HCT116 (cell line): ENCODE data around the gene DBN1. TPM values are rescaled to one million over a fixed set of nuclear protein-coding genes. Genes with fewer than 3 reads are reported as not detected.

Experiments
- ATAC-seq: fragments of 200-7000 bp; cut with Tn5 transposase; 2 replicates; pipeline ENCODE4 v1.9.1; 2020; ENCODE audit warnings: mild to moderate bottlenecking, moderate library complexity
- BruUV-seq: library from RNA; stranded (reverse); fragments of 400-500 nt; replicated peaks from 2 replicates; lab custom pipeline; 2021; lab: Mats Ljungman, UMichigan
- CTCF ChIA-PET: fragments of 300-600 bp; sonication (Branson Sonifier 250); formaldehyde crosslinking; loops from one replicate; lab custom pipeline; 2021; ENCODE audit warnings: antibody characterized with exemption; lab: Charles Lee
- POLR2A ChIA-PET: fragments of 300-600, 350-600 bp; sonication (Branson Sonifier 250); formaldehyde crosslinking; loops from one replicate; lab custom pipeline; 2021; ENCODE audit warnings: antibody characterized with exemption; lab: Charles Lee
- RAD21 ChIA-PET, 2 experiments: fragments of 300-600 bp; sonication (Branson Sonifier 250); formaldehyde crosslinking; loops; one replicate each; lab custom pipeline; 2023; ENCODE audit warnings: low total read pairs in 2 of 2; ENCODE audit not compliant: uncharacterized antibody in 2 of 2, unreplicated experiment in 2 of 2, low non-redundant PET in 1 of 2; lab: Charles Lee
- DNase-seq: peaks from one replicate; pipeline ENCODE4 v3.0.0-alpha.2; 2010; ENCODE audit warnings: low read depth, low spot score
- H2AFZ ChIP-seq: fragments of 200-600 bp; shearing (Covaris generic), sonication (generic); 2 replicates; pipeline ENCODE4 v1.6.1; 2017; ENCODE audit warnings: low read depth, mixed run types, mixed read lengths, antibody characterized with exemption, low read length; ENCODE audit not compliant: poor library complexity, severe bottlenecking
- H3K27ac ChIP-seq: 2 replicates; pipeline ENCODE4 v1.5.1; 2012; ENCODE audit warnings: low read depth, low read length
- H3K27me3 ChIP-seq: fragments of 200-600 bp; sonication (generic); 2 replicates; pipeline ENCODE4 v1.6.1; 2016; ENCODE audit warnings: mixed run types, low read length, mixed read lengths; ENCODE audit not compliant: insufficient read depth
- H3K36me3 ChIP-seq, 2 experiments: fragments of 200-500 bp in 1 of 2; fragments of 200-600 bp in 1 of 2; sonication (Bioruptor generic) in 1 of 2; sonication (generic) in 1 of 2; 2 replicates each; pipeline versions ENCODE4 v1.5.1 to v1.6.1; 2014 to 2016; ENCODE audit warnings: low read length in 2 of 2, inconsistent platforms in 1 of 2, mixed read lengths in 1 of 2, mixed run types in 1 of 2; ENCODE audit not compliant: insufficient read depth in 2 of 2, control insufficient read depth in 1 of 2
- H3K4me1 ChIP-seq, 2 experiments: fragments of 200-600 bp in 1 of 2; sonication (generic) in 1 of 2; 2 replicates each; pipeline versions ENCODE4 v1.5.1 to v1.6.1; 2012 to 2017; ENCODE audit warnings: low read length in 2 of 2, inconsistent platforms in 1 of 2, mild to moderate bottlenecking in 1 of 2, mixed read lengths in 1 of 2, mixed run types in 1 of 2, moderate library complexity in 1 of 2; ENCODE audit not compliant: insufficient read depth in 2 of 2, control insufficient read depth in 1 of 2
- H3K4me2 ChIP-seq: fragments of 200-600 bp; sonication (generic); 2 replicates; pipeline ENCODE4 v1.6.1; 2017; ENCODE audit warnings: mixed run types, low read length, mixed read lengths
- H3K4me3 ChIP-seq, 2 experiments: fragments of 200-600 bp in 1 of 2; sonication (generic) in 1 of 2; replicated peaks in 1 of 2; 2 replicates each; pipeline ENCODE4 v1.5.1; 2011 to 2016; ENCODE audit warnings: low read length in 2 of 2, control low read depth in 1 of 2, low read depth in 1 of 2, mild to moderate bottlenecking in 1 of 2, mixed read lengths in 1 of 2, mixed run types in 1 of 2
- H3K79me2 ChIP-seq: fragments of 200-600 bp; sonication (generic); 2 replicates; pipeline ENCODE4 v1.6.1; 2017; ENCODE audit warnings: mild to moderate bottlenecking, mixed run types, low read length, moderate library complexity, mixed read lengths; ENCODE audit not compliant: insufficient read depth
- H3K9ac ChIP-seq: fragments of 200-600 bp; sonication (generic); 2 replicates; pipeline ENCODE4 v1.6.1; 2016; ENCODE audit warnings: low read length, mixed read lengths
- H3K9me2 ChIP-seq: fragments of 200-600 bp; sonication (generic), shearing (Covaris generic); 2 replicates; pipeline ENCODE4 v1.6.1; 2017; ENCODE audit warnings: mixed run types, mild to moderate bottlenecking, moderate library complexity; ENCODE audit not compliant: insufficient read depth
- H3K9me3 ChIP-seq, 2 experiments: fragments of 200-500 bp in 1 of 2; fragments of 200-600 bp in 1 of 2; sonication (Bioruptor generic) in 1 of 2; sonication (generic) in 1 of 2; 2 replicates each; pipeline ENCODE4 v1.6.1; 2014 to 2017; ENCODE audit warnings: low read length in 2 of 2, mixed read lengths in 2 of 2, inconsistent platforms in 1 of 2, low read depth in 1 of 2, mild to moderate bottlenecking in 1 of 2, mixed run types in 1 of 2, moderate library complexity in 1 of 2; ENCODE audit not compliant: control insufficient read depth in 1 of 2, insufficient read depth in 1 of 2
- H4K20me1 ChIP-seq: fragments of 200-600 bp; sonication (generic), shearing (Covaris generic); 2 replicates; pipeline ENCODE4 v1.6.1; 2017; ENCODE audit warnings: mixed run types, mild to moderate bottlenecking, moderate library complexity; ENCODE audit not compliant: insufficient read depth
- ATF3 ChIP-seq: IDR thresholded peaks from 2 replicates; pipeline ENCODE4 v1.6.1; 2012
- CBX3 ChIP-seq: IDR thresholded peaks from 2 replicates; pipeline ENCODE4 v1.6.1; 2012; ENCODE audit warnings: low read depth
- CEBPB ChIP-seq: IDR thresholded peaks from 2 replicates; pipeline ENCODE4 v1.6.1; 2012; ENCODE audit warnings: low read depth
- EGR1 ChIP-seq: IDR thresholded peaks from 2 replicates; pipeline ENCODE4 v1.6.1; 2012; ENCODE audit warnings: low read depth
- ELF1 ChIP-seq: IDR thresholded peaks from 2 replicates; pipeline ENCODE4 v1.6.1; 2012; ENCODE audit warnings: low read depth, borderline replicate concordance
- EZH2 ChIP-seq: fragments of 200-600 bp; sonication (generic); IDR thresholded peaks from 2 replicates; pipeline ENCODE4 v1.6.1; 2017; ENCODE audit warnings: antibody characterized with exemption, mixed run types
- EZH2phosphoT487 ChIP-seq: fragments of 200-600 bp; IDR thresholded peaks from 2 replicates; pipeline ENCODE4 v1.6.1; 2018; ENCODE audit warnings: antibody characterized with exemption, borderline replicate concordance
- FOSL1 ChIP-seq: IDR thresholded peaks from 2 replicates; pipeline ENCODE4 v1.6.1; 2012; ENCODE audit warnings: low read depth
- POLR2A ChIP-seq: IDR thresholded peaks from 2 replicates; pipeline ENCODE4 v1.7.0; 2011; ENCODE audit warnings: borderline replicate concordance; ENCODE audit not compliant: insufficient read depth, insufficient read length; ENCODE audit errors: extremely low read depth
- POLR2AphosphoS5 ChIP-seq: IDR thresholded peaks from 2 replicates; pipeline ENCODE4 v1.6.1; 2011; ENCODE audit warnings: mild to moderate bottlenecking, low read depth, low read length, moderate library complexity
- RAD21 ChIP-seq: IDR thresholded peaks from 2 replicates; pipeline ENCODE4 v1.6.1; 2012; ENCODE audit warnings: low read depth, mild to moderate bottlenecking
- REST ChIP-seq: IDR thresholded peaks from 2 replicates; pipeline ENCODE4 v1.6.1; 2012; ENCODE audit warnings: low read depth
- SIN3A ChIP-seq: IDR thresholded peaks from 2 replicates; pipeline ENCODE4 v1.6.1; 2012; ENCODE audit warnings: low read depth
- SP1 ChIP-seq: IDR thresholded peaks from 2 replicates; pipeline ENCODE4 v1.6.1; 2012; ENCODE audit warnings: low read depth
- SRF ChIP-seq: IDR thresholded peaks from 2 replicates; pipeline ENCODE4 v1.6.1; 2012; ENCODE audit warnings: low read depth
- TCF7L2 ChIP-seq: IDR thresholded peaks from 2 replicates; pipeline ENCODE4 v1.7.0; 2011; ENCODE audit warnings: borderline replicate concordance, inconsistent platforms; ENCODE audit not compliant: insufficient read depth, insufficient read length; ENCODE audit errors: extremely low read depth
- ZFX ChIP-seq: fragments of 450-650 bp; IDR thresholded peaks from 2 replicates; pipeline ENCODE4 v1.6.1; 2017
- ZNF274 ChIP-seq: fragments of 200-500 bp; sonication (Bioruptor generic); IDR thresholded peaks from 2 replicates; pipeline ENCODE4 v1.6.1; 2014; ENCODE audit warnings: mild to moderate bottlenecking, low read depth, low read length, inconsistent platforms
- intact Hi-C: fragments of 100-400 bp; cut with micrococcal nuclease; formaldehyde crosslinking; loops from 2 replicates; pipeline ENCODE4 v1.10.0; 2022
- total RNA-seq: library from RNA; stranded (reverse); gene quantifications from one replicate; pipeline ENCODE4 v1.2.1, GENCODE V29; 2021; ENCODE audit not compliant: unreplicated experiment

Gene DBN1
- total RNA-seq, 1 experiment from 2014 or later = 144 TPM

- TF ChIP-seq EZH2 = no peak
Measured at GRCh38 chr5:177449140-177450061, 24.0 kb downstream of the DBN1 start (continued).

- H3K9me2 ChIP-seq = no peaks in the 10 kb centered on the region
- no peaks in the 10 kb centered on the region for H3K27me3 ChIP-seq
- peak overlapping the region; percentile 95 for H3K27ac ChIP-seq
- BruUV-seq = TSS peak; percentile 18
- DNase-seq (no peak), ATAC-seq (no peak)
- ChIA-PET POLR2A (interaction anchor here (0.8 to 2.2 kb wide), 6 partner anchors 9 to 147 kb away, joined by 3 to 9 read pairs (median 6); partner anchors contain the start of gene GRK6), RAD21 (interaction anchor here (1.1 to 1.2 kb wide), 5 partner anchors 44 to 78 kb away, joined by 3 to 4 read pairs (median 3); no protein-coding TSS in a partner anchor), CTCF (interaction anchor here (1.1 to 6.3 kb wide), 7 partner anchors 6 to 79 kb away, joined by 3 to 53 read pairs (median 6); partner anchors contain the start of gene PDLIM7)
- H3K4me2 ChIP-seq = peak overlapping the region; percentile 99
- no peak overlapping the region for H2AFZ ChIP-seq
- H3K36me3 ChIP-seq = peaks cover 0 to 17% of the 10 kb centered on the region in 2 experiments; a peak in 1 of 4 replicates
- peaks cover 75% of the 10 kb centered on the region for H3K79me2 ChIP-seq
- peak overlapping the region; percentile 55 to 86 for H3K4me3 ChIP-seq
- no peaks in the 10 kb centered on the region for H3K9me3 ChIP-seq
- H3K4me1 ChIP-seq = peaks cover 20 to 72% of the 10 kb centered on the region in 2 experiments
- H4K20me1 ChIP-seq = peaks cover 3% of the 10 kb centered on the region; the same call in 1 of the 2 replicates
- intact Hi-C loops = no loop called here
- TF ChIP-seq ZFX (no peak), RAD21 (no peak), ATF3 (no peak), ELF1 (no peak), REST (no peak), POLR2AphosphoS5 (no peak), EGR1 (no peak), SIN3A (no peak), EZH2phosphoT487 (no peak), TCF7L2 (no peak), ZNF274 (no peak), SRF (no peak), FOSL1 (no peak), SP1 (no peak), CBX3 (no peak), CEBPB (no peak), POLR2A (no peak)
- H3K9ac ChIP-seq = peak overlapping the region; percentile 99
Measured at GRCh38 chr5:177448244-177448950, 25.0 kb downstream of the DBN1 start.
